GM23338 (cell line): ENCODE data around the gene DGKE.

ENCODE experiments used
- CREB1 ChIP-seq: fragments of 250-450 bp; sonication (Bioruptor Pico); IDR thresholded peaks from 2 replicates; pipeline ENCODE4 v1.5.0; 2020; ENCODE audit warnings: low read depth, mild to moderate bottlenecking, moderate library complexity
- CTCF ChIP-seq, 2 experiments: fragments of 200-600 bp in 1 of 2; sonication (generic) in 1 of 2; conservative IDR thresholded peaks; 2 replicates each; pipeline versions ENCODE4 v1.5.1 to v1.6.1; 2016 to 2017; ENCODE audit warnings: antibody characterized with exemption in 2 of 2, low read depth in 2 of 2, mild to moderate bottlenecking in 2 of 2, moderate library complexity in 1 of 2
- EZH2 ChIP-seq: fragments of 200-600 bp; sonication (generic); IDR thresholded peaks from one replicate; pipeline ENCODE4 v1.8.0; 2017; ENCODE audit warnings: antibody characterized with exemption, mild to moderate bottlenecking, low read depth; ENCODE audit not compliant: unreplicated experiment
- EZH2phosphoT487 ChIP-seq: fragments of 200-600 bp; sonication (generic); IDR thresholded peaks from one replicate; pipeline ENCODE4 v1.8.1; 2018; ENCODE audit warnings: antibody characterized with exemption; ENCODE audit not compliant: unreplicated experiment
- POLR2AphosphoS5 ChIP-seq: IDR thresholded peaks from 2 replicates; pipeline ENCODE4 v1.6.1; 2016; ENCODE audit warnings: antibody characterized with exemption, low read depth
- ZNF114 ChIP-seq: fragments of 250-450 bp; sonication (Bioruptor Pico); IDR thresholded peaks from 2 replicates; pipeline ENCODE4 v1.5.0; 2020; ENCODE audit warnings: mild to moderate bottlenecking, moderate library complexity

- no peak for TF ChIP-seq CREB1 (CRISPR knock-in tag)
- no peak for TF ChIP-seq CTCF (conservative IDR thresholded peaks at IDR 0.05; ENCODE audit: low read depth in 2 of 2)
- no peak for TF ChIP-seq POLR2AphosphoS5
- no peak for TF ChIP-seq EZH2
- no peak for TF ChIP-seq EZH2phosphoT487
- no peak for TF ChIP-seq ZNF114 (CRISPR knock-in tag)
Observed at GRCh38 chr17:56808503-56808902, 25.4 kb upstream of the DGKE start.
